CD4-positive, alpha-beta T cell (primary cell): ENCODE results near the gene MKX. TPM values are rescaled to one million over a fixed set of nuclear protein-coding genes. Genes with fewer than 3 reads are reported as not detected.

Experiments used
- ATAC-seq: fragments of 200-7000 bp; cut with Tn5 transposase; one replicate; pipeline ENCODE4 v1.10.0; 2022; ENCODE audit warnings: mild to moderate bottlenecking; ENCODE audit not compliant: poor library complexity
- CTCF ChIA-PET: fragments of 350-600 bp; sonication (Branson Sonifier 250); formaldehyde crosslinking; loops from one replicate; lab custom pipeline; 2021; ENCODE audit warnings: antibody characterized with exemption, inconsistent platforms; lab: Charles Lee
- POLR2A ChIA-PET: fragments of 350-600 bp; sonication (Branson Sonifier 250); formaldehyde crosslinking; loops from one replicate; lab custom pipeline; 2021; ENCODE audit warnings: antibody characterized with exemption, inconsistent platforms; lab: Charles Lee
- DNase-seq, 14 experiments: peaks; one replicate each; pipeline ENCODE4 v3.0.0-alpha.2; 2013 to 2020; ENCODE audit warnings: mixed read lengths in 2 of 14
- H3K27ac ChIP-seq, 2 donors: one replicate each; pipeline versions ENCODE4 v1.5.1 to v1.7.0; 2013; ENCODE audit warnings: low read length in 2 of 2, low read depth in 1 of 2, mild to moderate bottlenecking in 1 of 2
- H3K27me3 ChIP-seq, 2 experiments: 1 replicate in 1 of 2; 2 replicates in 1 of 2; pipeline versions ENCODE4 v1.6.1 to v1.7.0; 2013; ENCODE audit warnings: low read length in 2 of 2, control low read depth in 1 of 2, mild to moderate bottlenecking in 1 of 2, moderate library complexity in 1 of 2; ENCODE audit not compliant: insufficient read depth in 2 of 2, control insufficient read depth in 1 of 2
- H3K36me3 ChIP-seq: one replicate; pipeline ENCODE4 v1.6.1; 2013; ENCODE audit warnings: low read length, control low read depth; ENCODE audit not compliant: insufficient read depth
- H3K4me1 ChIP-seq: one replicate; pipeline ENCODE4 v1.6.1; 2013; ENCODE audit warnings: low read length, control low read depth; ENCODE audit not compliant: insufficient read depth
- H3K4me3 ChIP-seq: one replicate; pipeline ENCODE4 v1.5.1; 2013; ENCODE audit warnings: mild to moderate bottlenecking, low read length, moderate library complexity
- H3K9me3 ChIP-seq, 2 experiments: 1 replicate in 1 of 2; 2 replicates in 1 of 2; pipeline versions ENCODE4 v1.6.1 to v1.7.0; 2013; ENCODE audit warnings: low read length in 2 of 2, mild to moderate bottlenecking in 2 of 2, control low read depth in 1 of 2, moderate library complexity in 1 of 2; ENCODE audit not compliant: control insufficient read depth in 1 of 2, insufficient read depth in 1 of 2
- H3K27ac Mint-ChIP-seq: one replicate; pipeline ENCODE4 v1.8.0; 2020; ENCODE audit warnings: mixed read lengths
- H3K27me3 Mint-ChIP-seq: one replicate; pipeline ENCODE4 v1.8.0; 2021; ENCODE audit warnings: mixed read lengths
- H3K36me3 Mint-ChIP-seq: one replicate; pipeline ENCODE4 v1.8.0; 2021; ENCODE audit warnings: low read depth, mixed read lengths
- H3K4me1 Mint-ChIP-seq: one replicate; pipeline ENCODE4 v1.8.0; 2021; ENCODE audit warnings: low read depth, mixed read lengths
- H3K4me3 Mint-ChIP-seq: one replicate; pipeline ENCODE4 v1.8.0; 2020; ENCODE audit warnings: mild to moderate bottlenecking, mixed read lengths
- H3K9me3 Mint-ChIP-seq: one replicate; pipeline ENCODE4 v1.8.0; 2020; ENCODE audit warnings: mixed read lengths
- CTCF ChIP-seq: fragments of 200-600 bp; IDR thresholded peaks from one replicate; pipeline ENCODE4 v1.8.0; 2022; ENCODE audit warnings: antibody characterized with exemption, mild to moderate bottlenecking
- intact Hi-C, 2 experiments: fragments of 100-400 bp; cut with DNase I in 1 of 2; cut with micrococcal nuclease in 1 of 2; formaldehyde crosslinking; loops; one replicate each; pipeline versions ENCODE4 v1.15.1 to v1.9.0; 2023 to 2025; cut with DNase I, micrococcal nuclease
- total RNA-seq, 174 experiments: library from RNA in 2 of 174; stranded (reverse) in 2 of 174; gene quantifications; one replicate each; pipeline ENCODE4 v1.2.3 and lab custom pipeline; 2021 to 2026

MKX gene
- total RNA-seq, 2 experiments from 2014 or later, result not detected

- no peaks in the 10 kb centered on the region for H3K9me3 Mint-ChIP-seq
- ATAC-seq (peak; percentile 21), DNase-seq (peak in 5 of 14 experiments; percentile 15 to 60 (median 38))
- Histone ChIP-seq H3K27me3 (peaks cover 55 to 80% of the 10 kb centered on the region in 2 experiments), H3K4me3 (peak overlapping the region; percentile 54), H3K4me1 (peaks cover 59% of the 10 kb centered on the region), H3K36me3 (no peaks in the 10 kb centered on the region), H3K9me3 (peaks cover 0 to 43% of the 10 kb centered on the region in 2 experiments), H3K27ac (no peak overlapping the region)
- intact Hi-C loops, result loop anchor here (2.0 to 10.0 kb wide), 6 partner anchors 238 to 640 kb away; partner anchors contain the start of gene RAB18 (in 1 of the 2)
- H3K36me3 Mint-ChIP-seq, result peaks cover 4% of the 10 kb centered on the region
- ChIA-PET POLR2A (interaction anchor here (0.9 to 2.3 kb wide), 5 partner anchors 10 to 789 kb away, joined by 3 to 5 read pairs (median 3); no protein-coding TSS in a partner anchor), CTCF (interaction anchor here (1.1 kb wide), 1 partner anchor 440 kb away, joined by 3 read pairs; no protein-coding TSS in a partner anchor)
- peaks cover 47% of the 10 kb centered on the region for H3K4me1 Mint-ChIP-seq
- H3K27ac Mint-ChIP-seq, result no peak overlapping the region
- no peak for TF ChIP-seq CTCF
- peak overlapping the region; percentile 91 for H3K4me3 Mint-ChIP-seq
- H3K27me3 Mint-ChIP-seq, result peaks cover 77% of the 10 kb centered on the region
Observed at GRCh38 chr10:27743012-27743876, 2.4 kb downstream of the MKX start.

GRCh38 chr10:27742195-27743011 lies 3.2 kb downstream of the MKX start:
- CTCF ChIA-PET, result interaction anchor here (1.1 to 1.4 kb wide), 2 partner anchors 441 to 588 kb away, joined by 3 read pairs; no protein-coding TSS in a partner anchor
- POLR2A ChIA-PET, result interaction anchor here (1.1 to 2.3 kb wide), 4 partner anchors 437 to 790 kb away, joined by 3 to 5 read pairs (median 4); no protein-coding TSS in a partner anchor
- Mint-ChIP-seq H3K4me1 (peaks cover 47% of the 10 kb centered on the region), H3K9me3 (no peaks in the 10 kb centered on the region), H3K27ac (no peak overlapping the region), H3K36me3 (peaks cover 4% of the 10 kb centered on the region), H3K27me3 (peaks cover 81% of the 10 kb centered on the region), H3K4me3 (peak overlapping the region; percentile 91)
- peaks cover 59% of the 10 kb centered on the region for H3K4me1 ChIP-seq
- H3K4me3 ChIP-seq, result peak overlapping the region; percentile 54
- H3K9me3 ChIP-seq, result peaks cover 0 to 43% of the 10 kb centered on the region in 2 experiments
- H3K27me3 ChIP-seq, result peaks cover 55 to 72% of the 10 kb centered on the region in 2 experiments
- peak; percentile 74 for TF ChIP-seq CTCF
- H3K27ac ChIP-seq, result no peak overlapping the region
- intact Hi-C loops, result loop anchor here (1.0 to 10.0 kb wide), 7 partner anchors 238 to 640 kb away; partner anchors contain the start of gene RAB18 (in 1 of the 2)
- ATAC-seq, result peak; percentile 89
- H3K36me3 ChIP-seq, result no peaks in the 10 kb centered on the region
- peak; percentile 58 to 90 (median 70) for DNase-seq
